GM12878 (cell line): ENCODE data around the gene ZFPM1. TPM values are rescaled to one million over a fixed set of nuclear protein-coding genes. Genes with fewer than 3 reads are reported as not detected.

Source experiments
- ATAC-seq: fragments of 200-7000 bp; cut with Tn5 transposase; 3 replicates; pipeline ENCODE4 v1.9.1; 2020; ENCODE audit warnings: mild to moderate bottlenecking, moderate library complexity
- BruUV-seq: library from RNA; stranded (reverse); fragments of 400-500 nt; replicated peaks from 2 replicates; lab custom pipeline; 2021; lab: Mats Ljungman, UMichigan
- CTCF ChIA-PET: fragments of 300-600 bp; sonication (Branson Sonifier 250); formaldehyde crosslinking; extraction: SDS; loops from one replicate; lab custom pipeline; 2021; ENCODE audit warnings: inconsistent platforms; lab: Yijun Ruan, JAX
- POLR2A ChIA-PET: fragments of 350-600 bp; formaldehyde crosslinking; extraction: SDS; loops from one replicate; lab custom pipeline; 2021; ENCODE audit warnings: inconsistent platforms; lab: Charles Lee
- RAD21 ChIA-PET: fragments of 300-600 bp; sonication (Branson Sonifier 250); formaldehyde crosslinking; loops from one replicate; lab custom pipeline; 2023; ENCODE audit warnings: antibody characterized with exemption; ENCODE audit not compliant: unreplicated experiment; lab: Charles Lee
- SMC1A ChIA-PET: fragments of 300-600 bp; sonication (Branson Sonifier 250); formaldehyde crosslinking; loops from one replicate; lab custom pipeline; 2023; ENCODE audit not compliant: unreplicated experiment, uncharacterized antibody; lab: Charles Lee
- DNase-seq: peaks from one replicate; pipeline ENCODE4 v3.0.0-alpha.2; 2011; ENCODE audit warnings: low read depth, low spot score
- FAIRE-seq: peaks from 3 replicates; lab custom pipeline; 2011; peaks lifted over from hg19 to GRCh38; lab: Jason Lieb, UNC
- H2AFZ ChIP-seq: 2 replicates; pipeline ENCODE4 v1.6.0; 2011; ENCODE audit warnings: low read depth, low read length, control low read depth; ENCODE audit not compliant: control insufficient read depth
- H3K27ac ChIP-seq: 2 replicates; pipeline ENCODE4 v1.5.1; 2011; ENCODE audit warnings: control low read depth; ENCODE audit not compliant: control insufficient read depth, insufficient read depth
- H3K27me3 ChIP-seq, 2 experiments: replicated peaks in 1 of 2; 2 replicates each; pipeline versions ENCODE4 v1.6.0 to v1.6.1; 2011; ENCODE audit warnings: low read length in 1 of 2; ENCODE audit not compliant: control insufficient read depth in 2 of 2, insufficient read depth in 2 of 2
- H3K36me3 ChIP-seq, 2 experiments: 2 replicates each; pipeline ENCODE4 v1.5.1; 2011; ENCODE audit warnings: low read length in 1 of 2; ENCODE audit not compliant: control insufficient read depth in 2 of 2, insufficient read depth in 2 of 2
- H3K4me1 ChIP-seq: 2 replicates; pipeline ENCODE4 v1.6.1; 2011; ENCODE audit warnings: mild to moderate bottlenecking, low read length, moderate library complexity, mixed read lengths; ENCODE audit not compliant: control insufficient read depth, insufficient read depth
- H3K4me2 ChIP-seq: 2 replicates; pipeline ENCODE4 v1.6.0; 2011; ENCODE audit warnings: control low read depth; ENCODE audit not compliant: control insufficient read depth, insufficient read depth
- H3K4me3 ChIP-seq: fragments of 200-600 bp; sonication (generic); 2 replicates; pipeline ENCODE4 v1.5.1; 2016
- H3K79me2 ChIP-seq: 2 replicates; pipeline ENCODE4 v1.6.0; 2011; ENCODE audit warnings: low read length; ENCODE audit not compliant: control insufficient read depth, insufficient read depth
- H3K9ac ChIP-seq: 2 replicates; pipeline ENCODE4 v1.8.0; 2011; ENCODE audit warnings: low read length, control low read depth, mixed read lengths; ENCODE audit not compliant: control insufficient read depth, insufficient read depth
- H3K9me3 ChIP-seq: replicated peaks from 3 replicates; pipeline ENCODE4 v1.5.1; 2011; ENCODE audit warnings: mild to moderate bottlenecking, low read length; ENCODE audit not compliant: control insufficient read depth, insufficient read depth
- H4K20me1 ChIP-seq: 2 replicates; pipeline ENCODE4 v1.6.0; 2011; ENCODE audit not compliant: control insufficient read depth, insufficient read depth
- BCLAF1 ChIP-seq: fragments of 450-650 bp; IDR thresholded peaks from 2 replicates; pipeline ENCODE4 v1.6.1; 2017; ENCODE audit warnings: antibody characterized with exemption, mild to moderate bottlenecking, moderate library complexity
- CBX3 ChIP-seq: fragments of 200-600 bp; sonication (generic); IDR thresholded peaks from 2 replicates; pipeline ENCODE4 v1.6.1; 2016; ENCODE audit warnings: low read depth, borderline replicate concordance
- CREB1 ChIP-seq: IDR thresholded peaks from 2 replicates; pipeline ENCODE4 v1.6.1; 2012; ENCODE audit warnings: low read depth, mild to moderate bottlenecking, inconsistent platforms
- ETV6 ChIP-seq, 2 experiments: fragments of 450-650 bp in 1 of 2; IDR thresholded peaks in 1 of 2; conservative IDR thresholded peaks in 1 of 2; 2 replicates each; pipeline ENCODE4 v1.6.1; 2014; ENCODE audit warnings: antibody characterized with exemption in 1 of 2, borderline replicate concordance in 1 of 2, low read depth in 1 of 2, mild to moderate bottlenecking in 1 of 2, moderate library complexity in 1 of 2
- MEF2A ChIP-seq: IDR thresholded peaks from 2 replicates; pipeline ENCODE4 v1.6.1; 2011; ENCODE audit warnings: low read depth, mild to moderate bottlenecking, low read length, moderate library complexity; ENCODE audit not compliant: insufficient read depth
- MTA3 ChIP-seq: IDR thresholded peaks from 2 replicates; pipeline ENCODE4 v1.6.1; 2012; ENCODE audit warnings: low read length, inconsistent platforms, borderline replicate concordance
- SMAD5 ChIP-seq: IDR thresholded peaks from 2 replicates; pipeline ENCODE4 v1.6.1; 2016; ENCODE audit warnings: antibody characterized with exemption, low read depth
- TCF12 ChIP-seq: IDR thresholded peaks from 2 replicates; pipeline ENCODE4 v1.6.1; 2011; ENCODE audit warnings: low read depth, mild to moderate bottlenecking, low read length
- TCF7 ChIP-seq: IDR thresholded peaks from 2 replicates; pipeline ENCODE4 v1.6.1; 2014; ENCODE audit warnings: antibody characterized with exemption, borderline replicate concordance
- WGBS: methylation state at CpG from one replicate; pipeline ENCODE4 v1.1.6; 2016; ENCODE audit warnings: low lambda C conversion rate; ENCODE audit not compliant: insufficient replicate concordance, insufficient coverage; ENCODE audit errors: missing lambda C conversion rate; 5-methylcytosine and 5-hydroxymethylcytosine counted together
- in situ Hi-C: fragments of 300-500 bp; cut with MboI; formaldehyde crosslinking; loops from 9 replicates; pipeline ENCODE4 v1.14.3; 2018; ENCODE audit warnings: mixed read lengths
- intact Hi-C: fragments of 100-400 bp; cut with micrococcal nuclease; formaldehyde crosslinking; loops from one replicate; pipeline ENCODE4 v1.14.2; 2022; ENCODE audit not compliant: unreplicated experiment
- polyA plus RNA-seq, 11 experiments: library from polyadenylated mRNA; depleted of rRNA in 4 of 11; unstranded in 6 of 11; stranded (reverse) in 5 of 11; fragments of >200 nt; fragmentation: Nextera tagmentation in 4 of 11; fragmentation: Illumina TruSeq in 1 of 11; extraction: Ambion mirVana in 4 of 11; extraction: Trizol in 1 of 11; gene quantifications; 1 replicate in 1 of 11; 2 replicates in 10 of 11; pipeline versions ENCODE4 v1.2.1 to v1.2.3, GENCODE V29; 2011 to 2016; ENCODE audit warnings: inconsistent platforms in 2 of 11, missing spikeins in 2 of 11, low read depth in 1 of 11
- total RNA-seq, 4 experiments: library from RNA; depleted of rRNA in 3 of 4; stranded (reverse); fragments of >200 nt in 3 of 4; fragmentation: Illumina TruSeq in 1 of 4; extraction: Trizol in 1 of 4; gene quantifications; 2 replicates each; pipeline versions ENCODE4 v1.2.1 to v1.2.3, GENCODE V29; 2013 to 2021
- TF ChIP-seq, protein P1 (sequence below): fragments of 450-650 bp; conservative IDR thresholded peaks from 2 replicates; pipeline ENCODE4 v1.6.1; 2017; ENCODE audit warnings: mild to moderate bottlenecking, moderate library complexity
- TF ChIP-seq, protein P2 (sequence below): IDR thresholded peaks from 2 replicates; pipeline ENCODE4 v1.6.1; 2011; ENCODE audit warnings: borderline replicate concordance, low read depth, mild to moderate bottlenecking, moderate library complexity, low read length; ENCODE audit not compliant: insufficient read depth, poor library complexity, severe bottlenecking

ZFPM1 gene
- total and polyA plus RNA-seq, 10 of the 15 experiments (the other 5 are each of a cell fraction or from before 2014, with no cell fraction given) = 0.02 to 5.1 (median 0.30) TPM

GRCh38 chr16:88445583-88445960 lies 7.5 kb upstream of the ZFPM1 start:
- Histone ChIP-seq H4K20me1 (no peaks in the 10 kb centered on the region), H2AFZ (no peak overlapping the region), H3K36me3 (no peaks in the 10 kb centered on the region), H3K27ac (no peak overlapping the region), H3K4me1 (peaks cover 12% of the 10 kb centered on the region), H3K9ac (no peak overlapping the region), H3K4me2 (no peak overlapping the region), H3K4me3 (no peak overlapping the region), H3K9me3 (no peaks in the 10 kb centered on the region), H3K27me3 (no peaks in the 10 kb centered on the region), H3K79me2 (no peaks in the 10 kb centered on the region)
- ChIA-PET POLR2A (no interaction called here), CTCF (interaction anchor here (1.1 kb wide), 1 partner anchor 10 kb away, joined by 3 read pairs; no protein-coding TSS in a partner anchor), RAD21 (interaction anchor here (2.2 kb wide), 1 partner anchor 115 kb away, joined by 8 read pairs; no protein-coding TSS in a partner anchor), SMC1A (no interaction called here)
- intact Hi-C loops (no loop called here), in situ Hi-C loops (loop anchor here (25.0 kb wide), 1 partner anchor 483 kb away; the partner anchor contains the start of gene BANP)
- WGBS = 54% methylated on average over 25 of the region's 25 CpGs
- BruUV-seq = no TSS peak
- FAIRE-seq (no peak), DNase-seq (no peak), ATAC-seq (no peak)
- TF ChIP-seq ETV6 (conservative IDR thresholded peaks at IDR 0.05 in 1 of 2, IDR thresholded peaks at IDR 0.05 in 1 of 2; ENCODE audit: borderline replicate concordance in 1 of 2, low read depth in 1 of 2) (no peak), CREB1 (no peak), MTA3 (no peak), TCF7 (no peak), SMAD5 (no peak)
- TF ChIP-seq, all 136 proteins: peak for 0

- Histone ChIP-seq H3K27ac (no peak overlapping the region), H3K4me2 (no peak overlapping the region), H3K9ac (no peak overlapping the region), H3K4me3 (no peak overlapping the region), H3K79me2 (no peaks in the 10 kb centered on the region), H3K36me3 (no peaks in the 10 kb centered on the region), H3K9me3 (no peaks in the 10 kb centered on the region), H3K27me3 (no peaks in the 10 kb centered on the region), H2AFZ (no peak overlapping the region), H3K4me1 (peaks cover 12% of the 10 kb centered on the region), H4K20me1 (no peaks in the 10 kb centered on the region)
- no peak for ATAC-seq
- ChIA-PET POLR2A (no interaction called here), RAD21 (no interaction called here), CTCF (no interaction called here), SMC1A (no interaction called here)
- DNase-seq = no peak
- intact Hi-C loops = no loop called here
- in situ Hi-C loops = loop anchor here (25.0 kb wide), 1 partner anchor 484 kb away; the partner anchor contains the start of gene BANP
- WGBS = 64% methylated on average over 25 of the region's 25 CpGs
- no peak for FAIRE-seq
- no TSS peak for BruUV-seq
- TF ChIP-seq MEF2A (no peak), TCF12 (no peak), CBX3 (no peak), BCLAF1 (no peak)
- TF ChIP-seq, protein P1, sequence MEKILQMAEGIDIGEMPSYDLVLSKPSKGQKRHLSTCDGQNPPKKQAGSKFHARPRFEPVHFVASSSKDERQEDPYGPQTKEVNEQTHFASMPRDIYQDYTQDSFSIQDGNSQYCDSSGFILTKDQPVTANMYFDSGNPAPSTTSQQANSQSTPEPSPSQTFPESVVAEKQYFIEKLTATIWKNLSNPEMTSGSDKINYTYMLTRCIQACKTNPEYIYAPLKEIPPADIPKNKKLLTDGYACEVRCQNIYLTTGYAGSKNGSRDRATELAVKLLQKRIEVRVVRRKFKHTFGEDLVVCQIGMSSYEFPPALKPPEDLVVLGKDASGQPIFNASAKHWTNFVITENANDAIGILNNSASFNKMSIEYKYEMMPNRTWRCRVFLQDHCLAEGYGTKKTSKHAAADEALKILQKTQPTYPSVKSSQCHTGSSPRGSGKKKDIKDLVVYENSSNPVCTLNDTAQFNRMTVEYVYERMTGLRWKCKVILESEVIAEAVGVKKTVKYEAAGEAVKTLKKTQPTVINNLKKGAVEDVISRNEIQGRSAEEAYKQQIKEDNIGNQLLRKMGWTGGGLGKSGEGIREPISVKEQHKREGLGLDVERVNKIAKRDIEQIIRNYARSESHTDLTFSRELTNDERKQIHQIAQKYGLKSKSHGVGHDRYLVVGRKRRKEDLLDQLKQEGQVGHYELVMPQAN = no peak
- TF ChIP-seq, protein P2, sequence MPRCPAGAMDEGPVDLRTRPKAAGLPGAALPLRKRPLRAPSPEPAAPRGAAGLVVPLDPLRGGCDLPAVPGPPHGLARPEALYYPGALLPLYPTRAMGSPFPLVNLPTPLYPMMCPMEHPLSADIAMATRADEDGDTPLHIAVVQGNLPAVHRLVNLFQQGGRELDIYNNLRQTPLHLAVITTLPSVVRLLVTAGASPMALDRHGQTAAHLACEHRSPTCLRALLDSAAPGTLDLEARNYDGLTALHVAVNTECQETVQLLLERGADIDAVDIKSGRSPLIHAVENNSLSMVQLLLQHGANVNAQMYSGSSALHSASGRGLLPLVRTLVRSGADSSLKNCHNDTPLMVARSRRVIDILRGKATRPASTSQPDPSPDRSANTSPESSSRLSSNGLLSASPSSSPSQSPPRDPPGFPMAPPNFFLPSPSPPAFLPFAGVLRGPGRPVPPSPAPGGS = no peak
These were observed 7.0 kb upstream of the ZFPM1 start for GRCh38 chr16:88446061-88446460.
